NCI-H1436 treated with DMSO at 0.1 percent for 48 hours (cell line): ENCODE data around the gene SLK.

Source experiments
- DNase-seq: peaks from one replicate; lab custom pipeline; 2025; lab: John Stamatoyannopoulos, UW

The SLK gene

GRCh38 chr10:103990121-103990520, 23.2 kb downstream of the SLK start:
- no peak for DNase-seq

DNA sequence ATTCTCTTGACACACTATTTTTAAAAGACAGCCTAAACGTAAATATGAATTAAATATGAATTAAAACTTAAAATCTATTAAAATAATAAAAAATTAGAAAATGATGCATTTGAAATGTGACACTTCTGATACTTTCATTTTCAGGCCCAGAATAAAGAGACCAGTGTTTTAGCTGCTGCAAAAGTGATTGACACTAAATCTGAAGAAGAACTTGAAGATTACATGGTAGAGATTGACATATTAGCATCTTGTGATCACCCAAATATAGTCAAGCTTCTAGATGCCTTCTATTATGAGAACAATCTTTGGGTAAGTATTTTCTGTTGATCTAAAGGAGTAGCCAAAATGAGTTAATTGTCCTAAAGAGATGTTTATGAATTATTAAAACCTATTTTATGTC, 23.6 kb downstream of the SLK start:
- DNase-seq = no peak

DNA sequence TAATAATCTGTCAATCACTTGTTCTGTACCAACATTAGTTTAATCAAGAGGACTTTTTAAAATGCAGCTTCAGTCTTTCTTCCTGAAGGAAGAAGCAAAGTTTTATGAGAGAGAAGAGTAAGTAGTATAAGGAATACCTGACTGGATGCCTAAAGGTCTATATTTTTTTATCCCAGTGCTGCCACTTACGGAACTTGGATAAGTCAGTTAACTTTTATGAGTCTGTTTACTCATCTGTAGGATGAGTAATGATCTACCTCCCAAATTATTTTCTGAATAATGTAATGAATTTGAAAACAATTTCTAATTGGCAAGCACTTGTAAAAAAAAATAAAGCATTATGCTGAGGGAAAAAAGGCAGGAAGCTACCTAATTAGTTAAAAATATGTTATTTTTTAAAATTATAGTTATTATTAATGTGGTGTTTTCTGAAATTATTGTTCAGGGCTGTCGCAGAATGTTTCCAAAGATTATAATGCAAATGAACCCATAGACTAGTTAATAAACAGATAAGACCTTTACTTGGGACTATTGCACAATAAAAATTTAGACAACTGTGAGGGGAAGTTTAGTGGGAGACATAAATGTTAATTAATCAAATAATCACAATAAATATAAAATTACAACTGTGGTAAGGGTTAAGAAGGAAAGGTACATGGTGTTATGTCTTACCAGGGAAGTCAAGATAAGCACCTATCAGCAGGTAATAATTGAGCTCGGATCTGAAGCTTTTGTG, 24.6 kb downstream of the SLK start:
- DNase-seq = no peak

- no peak for DNase-seq
These were observed 28.2 kb downstream of the SLK start for GRCh38 chr10:103995134-103995533.

DNA sequence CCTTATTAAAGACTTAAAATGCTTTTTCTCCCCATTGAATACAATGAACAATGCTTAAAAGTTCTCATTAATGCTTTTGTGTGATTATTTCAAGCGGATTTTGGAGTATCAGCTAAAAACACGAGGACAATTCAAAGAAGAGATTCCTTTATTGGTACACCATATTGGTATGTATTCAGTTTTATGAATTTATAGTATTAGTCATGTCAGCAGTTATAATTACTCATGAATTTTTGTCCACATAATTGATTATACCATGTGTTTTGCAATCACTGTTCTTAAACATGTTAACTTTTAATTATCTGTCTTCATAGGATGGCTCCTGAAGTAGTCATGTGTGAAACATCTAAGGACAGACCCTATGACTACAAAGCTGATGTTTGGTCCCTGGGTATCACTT, 31.9 kb downstream of the SLK start:
- no peak for DNase-seq

GRCh38 chr10:104002911-104003310, 36.0 kb downstream of the SLK start:
- DNase-seq = no peak

GRCh38 chr10:104005172-104005863, 38.4 kb downstream of the SLK start:
- no peak for DNase-seq

DNA sequence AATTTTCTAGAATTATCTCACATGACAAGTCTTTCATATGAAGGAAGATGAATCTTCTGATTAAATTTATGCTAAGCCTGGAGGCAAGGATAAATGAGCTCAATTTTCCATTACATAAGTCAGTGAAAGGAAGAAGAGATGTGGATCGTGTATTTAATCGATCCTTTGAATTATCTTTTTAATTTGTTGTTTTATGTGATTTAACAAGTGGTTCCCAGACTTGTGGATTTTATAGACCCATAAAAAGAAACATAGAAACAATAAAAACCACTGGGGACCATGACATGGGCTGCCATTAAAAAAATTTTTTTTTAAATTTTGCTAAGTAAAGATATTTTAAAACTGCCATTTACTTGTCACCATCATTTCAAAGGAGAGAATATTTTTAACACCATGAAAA, 45.0 kb downstream of the SLK start:
- DNase-seq = no peak

GRCh38 chr10:104013489-104013888, 46.5 kb downstream of the SLK start:
- no peak for DNase-seq

- DNase-seq = no peak
These were observed 47.2 kb downstream of the SLK start for GRCh38 chr10:104014176-104014575.

GRCh38 chr10:104016661-104017060, 49.7 kb downstream of the SLK start:
- no peak for DNase-seq

GRCh38 chr10:104018471-104018870, 51.5 kb downstream of the SLK start:
- no peak for DNase-seq

- no peak for DNase-seq
These were observed 53.1 kb downstream of the SLK start for GRCh38 chr10:104020020-104020419.

DNA sequence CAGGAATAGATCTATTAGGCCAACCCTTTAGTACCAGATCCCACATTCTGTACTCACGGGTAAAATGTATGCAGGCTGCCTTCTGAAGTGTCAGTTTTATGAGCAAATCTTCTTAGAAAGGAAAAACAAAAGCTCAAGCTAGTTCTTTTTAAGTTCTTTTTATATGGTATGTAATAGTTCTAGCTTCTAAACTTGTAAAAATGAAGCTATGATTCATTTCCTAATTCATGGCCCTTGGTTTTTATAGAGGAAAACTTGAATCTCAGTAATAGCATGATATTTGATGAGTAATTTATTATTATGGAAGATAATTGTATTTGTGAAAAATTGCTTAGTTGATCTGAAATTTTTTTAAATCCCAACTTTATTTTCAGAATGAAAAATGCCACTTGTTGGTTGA, 54.3 kb downstream of the SLK start:
- DNase-seq = no peak

DNA sequence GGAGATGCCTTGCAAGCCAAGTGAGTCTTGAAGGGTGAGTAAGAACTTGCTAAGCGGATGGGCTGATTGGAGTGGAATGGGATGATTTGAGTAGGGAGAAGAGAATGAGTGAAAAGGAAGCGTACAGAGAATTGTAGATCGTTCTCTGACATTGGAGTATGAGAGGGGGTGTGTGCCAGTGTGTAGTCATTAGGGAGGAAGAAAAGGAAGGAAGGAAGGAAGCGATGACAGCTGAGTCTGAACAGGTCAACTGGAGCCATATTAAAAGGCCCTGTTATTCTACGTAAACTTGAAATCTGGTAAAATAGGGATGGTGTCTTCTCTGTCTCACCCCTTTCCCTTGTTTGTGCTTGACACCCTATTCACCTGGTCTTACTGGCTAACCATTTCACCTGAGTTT, 55.1 kb downstream of the SLK start:
- no peak for DNase-seq

DNA sequence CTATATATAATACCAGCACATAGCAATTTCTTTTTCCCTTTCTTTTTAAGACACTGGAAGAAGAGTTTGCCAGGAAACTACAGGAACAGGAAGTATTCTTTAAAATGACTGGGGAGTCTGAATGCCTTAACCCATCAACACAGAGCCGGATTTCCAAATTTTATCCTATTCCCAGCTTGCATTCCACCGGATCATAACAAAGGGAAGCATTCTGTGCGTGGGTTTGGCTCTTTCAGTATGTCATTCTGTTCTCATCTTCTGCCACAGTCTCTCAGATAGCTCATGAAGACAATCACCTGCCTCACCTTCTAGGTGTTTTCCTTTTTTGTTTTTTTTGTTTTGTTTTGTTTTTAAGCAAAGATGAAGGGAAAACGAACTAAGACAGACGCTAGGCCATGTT, 58.6 kb downstream of the SLK start:
- no peak for DNase-seq

DNA sequence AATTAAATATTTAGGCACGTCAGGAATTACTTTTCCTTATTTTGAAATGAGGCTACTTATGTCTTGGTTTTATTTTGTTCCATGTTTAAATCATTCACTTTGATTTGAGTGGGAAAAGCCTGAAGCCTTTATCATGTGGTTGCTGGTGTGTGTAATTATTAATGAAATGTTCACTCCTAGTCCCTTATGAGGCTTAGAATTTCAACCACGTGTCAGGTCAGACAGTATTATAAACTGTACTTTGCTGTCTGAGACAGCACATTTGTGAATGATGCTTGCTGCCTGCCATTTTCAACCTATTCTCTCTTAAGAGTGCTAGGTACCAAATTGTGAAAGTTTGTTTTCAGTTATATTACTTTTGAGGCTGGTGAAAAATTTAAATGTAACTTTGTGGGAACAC, 59.8 kb downstream of the SLK start:
- DNase-seq = no peak

GRCh38 chr10:104028146-104028545, 61.2 kb downstream of the SLK start:
- no peak for DNase-seq

DNA sequence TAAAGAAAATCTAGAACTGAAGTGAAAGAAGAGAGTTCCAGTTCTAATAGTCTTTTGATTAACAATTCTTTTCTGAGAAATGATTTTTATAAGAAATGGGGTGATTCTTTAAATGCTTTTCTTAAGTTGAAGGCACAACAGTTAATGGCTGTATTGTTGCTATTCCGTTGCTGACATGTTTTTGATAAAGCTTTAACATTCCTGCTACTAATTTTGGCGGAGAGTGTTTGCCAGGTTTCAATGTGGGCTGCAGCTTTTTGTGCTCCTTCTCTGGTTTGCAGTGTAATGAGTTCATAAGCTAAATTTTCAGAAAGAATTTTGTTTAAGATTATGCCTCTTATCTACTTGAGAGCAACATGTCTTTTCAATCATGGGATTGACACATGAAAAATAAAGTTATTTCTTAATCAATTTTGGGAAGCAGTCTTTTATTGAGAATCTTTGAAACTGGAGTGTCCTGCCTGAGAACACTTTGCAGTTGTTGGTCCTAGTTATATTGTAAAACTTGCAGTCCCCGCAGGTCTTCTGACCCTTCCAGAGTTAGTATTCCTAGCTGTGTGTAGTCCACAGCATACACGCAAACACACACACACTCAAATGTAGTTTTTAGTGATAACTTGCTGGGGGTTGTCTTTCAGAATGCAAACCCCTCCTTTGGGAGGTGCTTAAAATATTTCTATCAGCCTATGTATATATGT, 62.0 kb downstream of the SLK start:
- no peak for DNase-seq

- DNase-seq = no peak
These were observed 62.6 kb downstream of the SLK start for GRCh38 chr10:104029521-104029860.

DNA sequence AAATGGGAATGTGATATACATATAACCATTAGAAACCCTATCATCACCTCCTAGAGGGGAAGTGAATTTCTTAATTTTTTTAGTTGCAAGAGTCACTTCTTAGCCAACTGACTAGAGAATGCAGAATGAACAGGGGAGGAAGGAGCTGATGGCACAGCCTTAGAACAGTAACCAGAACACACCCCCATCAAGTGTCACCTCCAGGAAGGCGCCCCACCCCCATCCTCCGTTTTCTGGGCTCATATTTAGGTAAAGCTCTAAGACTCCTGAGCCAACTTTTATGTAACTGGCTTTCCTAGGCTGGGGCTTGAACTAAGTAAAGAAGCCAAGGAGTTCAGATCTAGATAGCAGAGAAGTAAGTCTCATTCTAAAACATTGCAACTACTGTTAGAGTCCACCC, 64.7 kb downstream of the SLK start:
- DNase-seq = no peak

GRCh38 chr10:104032144-104032775, 65.3 kb downstream of the SLK start:
- DNase-seq = no peak

- DNase-seq = no peak
These were observed 66.5 kb downstream of the SLK start for GRCh38 chr10:104033401-104033930.
